Sigmoid colon (tissue), 3 donors: Measurements from ENCODE around the gene DNM2.

Experiments used
- POLR2A ChIP-seq, 2 donors: fragments of 450-650 bp; IDR thresholded peaks; one replicate each; pipeline ENCODE4 v1.6.1; 2016; ENCODE audit warnings: antibody characterized with exemption in 2 of 2, mild to moderate bottlenecking in 2 of 2, moderate library complexity in 2 of 2
- TF ChIP-seq, protein P1 (sequence below), 4 experiments: fragments of 450-650 bp in 3 of 4; fragments of 200-600 bp in 1 of 4; IDR thresholded peaks; one replicate each; pipeline ENCODE4 v1.5.1; 2016 to 2019; ENCODE audit warnings: antibody characterized with exemption in 4 of 4, mild to moderate bottlenecking in 3 of 4, moderate library complexity in 2 of 4

DNA sequence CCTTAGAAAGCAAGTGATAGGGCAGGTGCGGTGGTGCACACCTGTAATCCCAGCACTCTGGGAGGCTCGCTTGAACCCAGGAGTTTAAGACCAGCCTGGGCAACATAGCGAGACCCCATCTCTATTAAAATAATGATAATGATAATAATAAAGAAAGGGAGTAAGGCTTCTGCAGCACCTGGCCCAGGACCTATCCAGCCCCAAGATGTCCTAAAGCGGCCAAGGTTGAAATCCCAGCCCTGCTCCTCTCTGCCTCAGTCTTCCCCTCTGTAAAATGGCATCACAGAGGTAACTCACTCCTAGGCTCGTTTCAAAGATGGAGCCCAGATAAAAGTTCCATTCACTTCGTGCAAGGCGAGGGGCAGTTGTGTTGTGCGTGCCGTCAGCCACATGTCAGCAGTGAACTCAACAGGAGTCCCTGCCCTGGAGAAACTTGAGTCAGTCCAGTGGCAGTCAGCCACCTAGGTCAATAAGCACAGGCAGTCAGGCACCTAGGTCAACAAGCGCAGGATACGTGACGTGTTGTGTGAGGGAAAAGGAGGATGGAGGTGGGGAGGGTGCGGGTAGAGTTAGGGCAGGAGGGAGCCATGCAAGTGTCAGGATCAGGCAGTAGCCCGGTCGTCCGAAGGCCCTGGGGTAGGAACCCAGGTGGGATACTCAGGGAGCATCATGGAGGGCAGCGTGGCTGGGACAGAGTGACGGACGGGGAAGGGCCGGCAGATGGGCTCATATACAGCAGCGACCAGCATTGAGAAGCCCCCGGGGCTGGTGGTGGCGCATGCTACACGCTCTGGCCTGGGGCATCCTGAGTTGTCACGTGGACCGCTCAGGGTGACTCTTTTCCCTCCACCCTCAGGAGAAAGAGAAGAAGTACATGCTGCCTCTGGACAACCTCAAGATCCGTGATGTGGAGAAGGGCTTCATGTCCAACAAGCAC lies 101.5 kb downstream of the DNM2 start:
- TF ChIP-seq, protein P1, sequence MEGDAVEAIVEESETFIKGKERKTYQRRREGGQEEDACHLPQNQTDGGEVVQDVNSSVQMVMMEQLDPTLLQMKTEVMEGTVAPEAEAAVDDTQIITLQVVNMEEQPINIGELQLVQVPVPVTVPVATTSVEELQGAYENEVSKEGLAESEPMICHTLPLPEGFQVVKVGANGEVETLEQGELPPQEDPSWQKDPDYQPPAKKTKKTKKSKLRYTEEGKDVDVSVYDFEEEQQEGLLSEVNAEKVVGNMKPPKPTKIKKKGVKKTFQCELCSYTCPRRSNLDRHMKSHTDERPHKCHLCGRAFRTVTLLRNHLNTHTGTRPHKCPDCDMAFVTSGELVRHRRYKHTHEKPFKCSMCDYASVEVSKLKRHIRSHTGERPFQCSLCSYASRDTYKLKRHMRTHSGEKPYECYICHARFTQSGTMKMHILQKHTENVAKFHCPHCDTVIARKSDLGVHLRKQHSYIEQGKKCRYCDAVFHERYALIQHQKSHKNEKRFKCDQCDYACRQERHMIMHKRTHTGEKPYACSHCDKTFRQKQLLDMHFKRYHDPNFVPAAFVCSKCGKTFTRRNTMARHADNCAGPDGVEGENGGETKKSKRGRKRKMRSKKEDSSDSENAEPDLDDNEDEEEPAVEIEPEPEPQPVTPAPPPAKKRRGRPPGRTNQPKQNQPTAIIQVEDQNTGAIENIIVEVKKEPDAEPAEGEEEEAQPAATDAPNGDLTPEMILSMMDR (IDR thresholded peaks at IDR 0.05), result no peak
- TF ChIP-seq POLR2A (IDR thresholded peaks at IDR 0.05), result no peak
